Suprapubic skin (tissue), 4 donors: ENCODE data around the gene RNF7.

Experiments used
- CTCF ChIP-seq, 2 donors: fragments of 200-600 bp in 1 of 2; fragments of 450-650 bp in 1 of 2; sonication (generic) in 1 of 2; IDR thresholded peaks; one replicate each; pipeline ENCODE4 v1.5.1; 2016 to 2019; ENCODE audit warnings: antibody characterized with exemption in 2 of 2, mild to moderate bottlenecking in 1 of 2, moderate library complexity in 1 of 2
- EP300 ChIP-seq: sonication (generic); formaldehyde crosslinking; IDR thresholded peaks from one replicate; pipeline ENCODE4 v1.6.1; 2017; ENCODE audit warnings: antibody characterized with exemption
- POLR2A ChIP-seq, 2 donors: fragments of 450-650 bp; IDR thresholded peaks; one replicate each; pipeline ENCODE4 v1.6.1; 2017; ENCODE audit warnings: antibody characterized with exemption in 2 of 2, mild to moderate bottlenecking in 2 of 2, moderate library complexity in 2 of 2
- POLR2AphosphoS5 ChIP-seq, 3 donors: sonication (generic); formaldehyde crosslinking; IDR thresholded peaks; one replicate each; pipeline ENCODE4 v1.6.1; 2017; ENCODE audit warnings: antibody characterized with exemption in 3 of 3

GRCh38 chr3:141724186-141724585 lies 13.9 kb upstream of the RNF7 start:
- no peak for TF ChIP-seq CTCF (IDR thresholded peaks at IDR 0.05)
- no peak for TF ChIP-seq EP300
- TF ChIP-seq POLR2A (IDR thresholded peaks at IDR 0.05): no peak
- no peak for TF ChIP-seq POLR2AphosphoS5 (IDR thresholded peaks at IDR 0.05)
